K562 (cell line): ENCODE data around the gene C3AR1. TPM values are rescaled to one million over a fixed set of nuclear protein-coding genes. Genes with fewer than 3 reads are reported as not detected.

Experiments used
- ATAC-seq: fragments of 200-7000 bp; cut with Tn5 transposase; 3 replicates; pipeline ENCODE4 v1.9.1; 2020; ENCODE audit warnings: moderate library complexity
- BruUV-seq: library from RNA; stranded (reverse); fragments of 400-500 nt; replicated peaks from 2 replicates; lab custom pipeline; 2021; lab: Mats Ljungman, UMichigan
- CTCF ChIA-PET: fragments of 300-600 bp; formaldehyde crosslinking; extraction: SDS; loops from one replicate; lab custom pipeline; 2021; ENCODE audit warnings: low intra/inter-chr PET ratio; lab: Yijun Ruan, JAX
- POLR2A ChIA-PET: fragments of 300-600, 350-650 bp; sonication (Branson Sonifier 250); formaldehyde crosslinking; extraction: SDS; loops from one replicate; lab custom pipeline; 2021; ENCODE audit warnings: antibody characterized with exemption, inconsistent platforms; lab: Yijun Ruan, JAX
- DNase-seq, 4 experiments: peaks; one replicate each; pipeline versions ENCODE4 v3.0.0 to v3.0.0-alpha.2; 2011 to 2018; ENCODE audit warnings: low spot score in 3 of 4, mixed read lengths in 3 of 4; ENCODE audit errors: extremely low read depth in 1 of 4
- FAIRE-seq: peaks from 2 replicates; lab custom pipeline; 2011; peaks lifted over from hg19 to GRCh38; lab: Jason Lieb, UNC
- H2AFZ ChIP-seq: 2 replicates; pipeline ENCODE4 v1.6.0; 2011; ENCODE audit warnings: low read depth, low read length, control low read depth, inconsistent platforms
- H3K27ac ChIP-seq: fragments of 200-600 bp; 3 replicates; pipeline ENCODE4 v1.8.0; 2011; ENCODE audit warnings: low read depth, mild to moderate bottlenecking, control low read depth, inconsistent platforms, low read length, moderate library complexity, mixed read lengths; ENCODE audit errors: extremely low read depth
- H3K27me3 ChIP-seq, 2 experiments: fragments of 300-600 bp in 1 of 2; 2 replicates in 1 of 2; 3 replicates in 1 of 2; pipeline versions ENCODE4 v1.6.0 to v1.8.0; 2011; ENCODE audit warnings: inconsistent platforms in 2 of 2, low read length in 2 of 2, mild to moderate bottlenecking in 1 of 2, mixed read lengths in 1 of 2, moderate library complexity in 1 of 2; ENCODE audit not compliant: control insufficient read depth in 2 of 2, insufficient read depth in 2 of 2
- H3K36me3 ChIP-seq: fragments of 300-600 bp; 3 replicates; pipeline ENCODE4 v1.8.0; 2011; ENCODE audit warnings: mild to moderate bottlenecking, low read length, inconsistent platforms; ENCODE audit not compliant: control insufficient read depth, insufficient read depth
- H3K4me1 ChIP-seq, 2 experiments: fragments of 200-600 bp in 1 of 2; replicated peaks in 1 of 2; 2 replicates in 1 of 2; 3 replicates in 1 of 2; pipeline versions ENCODE4 v1.5.1 to v1.8.0; 2011; ENCODE audit warnings: inconsistent platforms in 2 of 2, low read length in 2 of 2, mild to moderate bottlenecking in 1 of 2, mixed read lengths in 1 of 2, moderate library complexity in 1 of 2; ENCODE audit not compliant: control insufficient read depth in 2 of 2, insufficient read depth in 2 of 2
- H3K4me2 ChIP-seq: 2 replicates; pipeline ENCODE4 v1.6.1; 2011; ENCODE audit warnings: low read length, control low read depth, inconsistent platforms, mixed read lengths; ENCODE audit not compliant: insufficient read depth
- H3K4me3 ChIP-seq: fragments of 200-600 bp; sonication (generic), shearing (Covaris generic); 2 replicates; pipeline ENCODE4 v1.5.1; 2016; ENCODE audit warnings: control low read depth, inconsistent platforms
- H3K79me2 ChIP-seq: fragments of 200-600 bp; 3 replicates; pipeline ENCODE4 v1.8.0; 2011; ENCODE audit warnings: low read length, inconsistent platforms; ENCODE audit not compliant: control insufficient read depth, insufficient read depth
- H3K9ac ChIP-seq, 2 experiments: 2 replicates each; pipeline versions ENCODE4 v1.6.0 to v1.6.1; 2011; ENCODE audit warnings: low read depth in 2 of 2, low read length in 2 of 2, control low read depth in 1 of 2, inconsistent platforms in 1 of 2, mild to moderate bottlenecking in 1 of 2, mixed read lengths in 1 of 2; ENCODE audit not compliant: insufficient read depth in 1 of 2
- H3K9me1 ChIP-seq: one replicate; pipeline ENCODE4 v1.6.0; 2011; ENCODE audit warnings: inconsistent platforms, mild to moderate bottlenecking, low read length, moderate library complexity; ENCODE audit not compliant: control insufficient read depth, insufficient read depth
- H3K9me3 ChIP-seq: replicated peaks from 2 replicates; pipeline ENCODE4 v1.5.1; 2011; ENCODE audit warnings: low read depth, low read length, inconsistent platforms; ENCODE audit not compliant: control insufficient read depth, insufficient read depth
- H4K20me1 ChIP-seq: replicated peaks from 2 replicates; pipeline ENCODE4 v1.6.1; 2011; ENCODE audit warnings: low read length, inconsistent platforms, mixed read lengths; ENCODE audit not compliant: control insufficient read depth, insufficient read depth
- ARHGAP35 ChIP-seq: fragments of 450-650 bp; IDR thresholded peaks from 2 replicates; pipeline ENCODE4 v1.6.1; 2018; ENCODE audit not compliant: partially characterized antibody
- ARID1B ChIP-seq: fragments of 450-650 bp; IDR thresholded peaks from 2 replicates; pipeline ENCODE4 v1.6.1; 2016; ENCODE audit warnings: antibody characterized with exemption, mild to moderate bottlenecking, inconsistent platforms
- CCAR2 ChIP-seq: fragments of 200-400 bp; formaldehyde crosslinking; IDR thresholded peaks from 2 replicates; pipeline ENCODE4 v1.6.1; 2017; ENCODE audit warnings: mild to moderate bottlenecking, low read depth, low read length
- DPF2 ChIP-seq: fragments of 450-650 bp; IDR thresholded peaks from 2 replicates; pipeline ENCODE4 v1.6.1; 2016
- E2F4 ChIP-seq: sonication (generic); formaldehyde crosslinking; IDR thresholded peaks from 2 replicates; pipeline ENCODE4 v1.8.0; 2022; ENCODE audit warnings: mild to moderate bottlenecking, low read depth, missing genetic modification reagents
- HDAC1 ChIP-seq, 2 experiments: fragments of 450-650 bp; IDR thresholded peaks; 2 replicates each; pipeline ENCODE4 v1.6.1; 2016 to 2017; ENCODE audit warnings: inconsistent platforms in 1 of 2, mild to moderate bottlenecking in 1 of 2, moderate library complexity in 1 of 2
- HMBOX1 ChIP-seq: sonication (generic); IDR thresholded peaks from 2 replicates; pipeline ENCODE4 v1.6.1; 2016
- KDM1A ChIP-seq, 2 experiments: fragments of 450-650 bp; IDR thresholded peaks; 2 replicates each; pipeline ENCODE4 v1.6.1; 2016; ENCODE audit warnings: mild to moderate bottlenecking in 2 of 2
- PML ChIP-seq: IDR thresholded peaks from 2 replicates; pipeline ENCODE4 v1.6.1; 2012; ENCODE audit warnings: low read length, inconsistent platforms
- RCOR1 ChIP-seq, 2 experiments: IDR thresholded peaks; 2 replicates each; pipeline ENCODE4 v1.6.1; 2012; ENCODE audit warnings: low read depth in 2 of 2, low read length in 2 of 2, borderline replicate concordance in 1 of 2, improper control_type of control experiment in 1 of 2
- RNF219 ChIP-seq: fragments of 250-450 bp; sonication (Bioruptor Pico); IDR thresholded peaks from 2 replicates; pipeline ENCODE4 v1.5.0; 2022; ENCODE audit warnings: mild to moderate bottlenecking
- SFPQ ChIP-seq: fragments of 200-400 bp; formaldehyde crosslinking; IDR thresholded peaks from 2 replicates; pipeline ENCODE4 v1.6.1; 2017; ENCODE audit warnings: mild to moderate bottlenecking, low read depth, low read length, moderate library complexity
- STAT5A ChIP-seq: IDR thresholded peaks from 2 replicates; pipeline ENCODE4 v1.6.1; 2012; ENCODE audit warnings: low read length, inconsistent platforms, borderline replicate concordance
- TAL1 ChIP-seq: fragments of 450-650 bp; IDR thresholded peaks from 2 replicates; pipeline ENCODE4 v1.6.1; 2016; ENCODE audit warnings: mild to moderate bottlenecking
- TBL1XR1 ChIP-seq, 2 experiments: IDR thresholded peaks; 2 replicates each; pipeline ENCODE4 v1.6.1; 2012; ENCODE audit warnings: improper control_type of control experiment in 2 of 2, low read length in 2 of 2, mild to moderate bottlenecking in 1 of 2
- TEAD4 ChIP-seq, 2 experiments: sonication (generic) in 1 of 2; formaldehyde crosslinking in 1 of 2; IDR thresholded peaks; 2 replicates each; pipeline versions ENCODE4 v1.6.1 to v1.8.0; 2012 to 2022; ENCODE audit warnings: borderline replicate concordance in 1 of 2, inconsistent platforms in 1 of 2, low read length in 1 of 2, mild to moderate bottlenecking in 1 of 2, missing genetic modification reagents in 1 of 2
- ZNF23 ChIP-seq: fragments of 250-450 bp; sonication (Bioruptor Pico); IDR thresholded peaks from 2 replicates; pipeline ENCODE4 v1.4.0; 2020; ENCODE audit warnings: mild to moderate bottlenecking
- in situ Hi-C: fragments of 300-500 bp; cut with MboI; formaldehyde crosslinking; loops from 4 replicates; pipeline ENCODE4 v1.15.0; 2018; ENCODE audit warnings: inconsistent platforms, mixed read lengths
- intact Hi-C: fragments of 100-400 bp; cut with micrococcal nuclease; formaldehyde crosslinking; loops from 2 replicates; pipeline ENCODE4 v1.14.2; 2022
- polyA plus RNA-seq, 8 experiments: library from polyadenylated mRNA; depleted of rRNA in 4 of 8; stranded (reverse) in 5 of 8; unstranded in 3 of 8; fragments of >200 nt; fragmentation: Nextera tagmentation in 2 of 8; fragmentation: Illumina TruSeq in 1 of 8; extraction: Ambion mirVana in 2 of 8; extraction: Trizol in 1 of 8; gene quantifications; 2 replicates each; pipeline versions ENCODE4 v1.2.1 to v1.2.3, GENCODE V29; 2011 to 2014; ENCODE audit warnings: inconsistent platforms in 1 of 8, missing spikeins in 1 of 8
- total RNA-seq, 7 experiments: library from RNA; depleted of rRNA in 6 of 7; stranded (reverse); fragments of >200 nt in 6 of 7; fragmentation: Illumina TruSeq in 2 of 7; extraction: Trizol in 2 of 7; gene quantifications; 2 replicates each; pipeline versions ENCODE4 v1.2.1 to v1.2.3, GENCODE V29; 2011 to 2021; ENCODE audit warnings: low replicate concordance in 1 of 7

The C3AR1 gene
- total and polyA plus RNA-seq, 9 of the 15 experiments (the other 6 are each of a cell fraction or from before 2014, with no cell fraction given): 2.2 to 12.9 (median 5.3) TPM

- ATAC-seq: peak; percentile 19
- CTCF ChIA-PET: no interaction called here
- Histone ChIP-seq H2AFZ (no peak overlapping the region), H3K27ac (peak overlapping the region; percentile 8; the same call in 1 of the 3 replicates), H3K36me3 (peaks cover 9% of the 10 kb centered on the region; the same call in 1 of the 3 replicates), H3K9me1 (peaks cover 2% of the 10 kb centered on the region), H4K20me1 (no peaks in the 10 kb centered on the region; the same call in 1 of the 2 replicates), H3K4me3 (peak overlapping the region; percentile 62; the same call in 1 of the 2 replicates), H3K27me3 (no peaks in the 10 kb centered on the region; a peak in 1 of 5 replicates), H3K9me3 (no peaks in the 10 kb centered on the region), H3K4me2 (peak overlapping the region; percentile 82), H3K79me2 (peaks cover 71% of the 10 kb centered on the region), H3K9ac (no peak overlapping the region; a peak in 1 of 4 replicates), H3K4me1 (peaks cover 49 to 58% of the 10 kb centered on the region in 2 experiments)
- POLR2A ChIA-PET: interaction anchor here (0.6 to 1.7 kb wide), 5 partner anchors 9 to 107 kb away, joined by 3 to 6 read pairs (median 3); no protein-coding TSS in a partner anchor
- FAIRE-seq: peak; percentile 98
- intact Hi-C loops: loop anchor here (5.0 kb wide), 1 partner anchor 47 kb away; the partner anchor contains the start of gene NECAP1
- in situ Hi-C loops: no loop called here
- DNase-seq: peak; percentile 15 to 72 (median 43)
- no TSS peak for BruUV-seq
- TF ChIP-seq HMBOX1: peak; percentile 89
- TF ChIP-seq ARID1B: peak; percentile 77
- TF ChIP-seq RCOR1 (IDR thresholded peaks at IDR 0.05; ENCODE audit: borderline replicate concordance in 1 of 2, low read depth in 2 of 2, low read length in 2 of 2): peak in 1 of 2 experiments; percentile 57; a peak in 2 of 4 replicates
- no peak for TF ChIP-seq ARHGAP35
- no peak for TF ChIP-seq SFPQ
- peak; percentile 81 for TF ChIP-seq TEAD4 (IDR thresholded peaks at IDR 0.05; ENCODE audit: low read length)
- no peak for TF ChIP-seq TEAD4 (CRISPR knock-in tag; IDR thresholded peaks at IDR 0.05; ENCODE audit: borderline replicate concordance)
- no peak for TF ChIP-seq CCAR2
- peak; percentile 37; the same call in 1 of the 2 replicates for TF ChIP-seq STAT5A
- no peak for TF ChIP-seq ZNF23 (CRISPR knock-in tag)
- TF ChIP-seq PML: 0 out of 2 replicates have a peak, but pooled peaks have one; percentile 31
- no peak for TF ChIP-seq RNF219
- peak; percentile 70; the same call in 1 of the 2 replicates for TF ChIP-seq TAL1
- TF ChIP-seq KDM1A (IDR thresholded peaks at IDR 0.05): peak; percentile 39 to 64; a peak in 2 of 4 replicates
- TF ChIP-seq DPF2: peak; percentile 65
- TF ChIP-seq HDAC1 (IDR thresholded peaks at IDR 0.05): 0 out of 4 replicates have a peak, but pooled peaks of 1 of the 2 experiments have one; percentile 43
- TF ChIP-seq E2F4 (CRISPR knock-in tag): no peak
- peak in 1 of 2 experiments; percentile 52; a peak in 1 of 4 replicates for TF ChIP-seq TBL1XR1 (IDR thresholded peaks at IDR 0.05; ENCODE audit: low read length in 2 of 2)
Observed at GRCh38 chr12:8034802-8035201, 31.4 kb downstream of the C3AR1 start.
